K562 (cell line): ENCODE data around the gene DUSP16. TPM values are rescaled to one million over a fixed set of nuclear protein-coding genes. Genes with fewer than 3 reads are reported as not detected.

ENCODE experiments used
- ARID1B ChIP-seq: fragments of 450-650 bp; IDR thresholded peaks from 2 replicates; pipeline ENCODE4 v1.6.1; 2016; ENCODE audit warnings: antibody characterized with exemption, mild to moderate bottlenecking, inconsistent platforms
- DPF2 ChIP-seq: fragments of 450-650 bp; IDR thresholded peaks from 2 replicates; pipeline ENCODE4 v1.6.1; 2016
- HMBOX1 ChIP-seq: sonication (generic); IDR thresholded peaks from 2 replicates; pipeline ENCODE4 v1.6.1; 2016
- MEIS2 ChIP-seq: fragments of 450-650 bp; IDR thresholded peaks from 2 replicates; pipeline ENCODE4 v1.6.1; 2014; ENCODE audit warnings: mild to moderate bottlenecking; ENCODE audit not compliant: partially characterized antibody
- NCOA6 ChIP-seq: fragments of 450-650 bp; IDR thresholded peaks from 2 replicates; pipeline ENCODE4 v1.6.1; 2017; ENCODE audit warnings: mild to moderate bottlenecking
- PKNOX1 ChIP-seq: fragments of 450-650 bp; IDR thresholded peaks from 2 replicates; pipeline ENCODE4 v1.6.1; 2016
- SMARCC2 ChIP-seq: fragments of 450-650 bp; IDR thresholded peaks from 2 replicates; pipeline ENCODE4 v1.6.1; 2017; ENCODE audit warnings: antibody characterized with exemption, moderate library complexity, mild to moderate bottlenecking, low read depth
- SRF ChIP-seq, 2 experiments: fragments of 250-450, 450-650 bp in 1 of 2; sonication (Bioruptor Pico) in 1 of 2; sonication (generic) in 1 of 2; formaldehyde crosslinking; IDR thresholded peaks; 2 replicates each; pipeline versions ENCODE4 v1.5.0 to v1.5.1; 2020 to 2022; ENCODE audit warnings: mild to moderate bottlenecking in 1 of 2, missing genetic modification reagents in 1 of 2
- ZNF780A ChIP-seq: fragments of 250-450 bp; sonication (Bioruptor Pico); IDR thresholded peaks from 2 replicates; pipeline ENCODE4 v1.5.0; 2021; ENCODE audit warnings: mild to moderate bottlenecking
- polyA plus RNA-seq, 8 experiments: library from polyadenylated mRNA; depleted of rRNA in 4 of 8; stranded (reverse) in 5 of 8; unstranded in 3 of 8; fragments of >200 nt; fragmentation: Nextera tagmentation in 2 of 8; fragmentation: Illumina TruSeq in 1 of 8; extraction: Ambion mirVana in 2 of 8; extraction: Trizol in 1 of 8; gene quantifications; 2 replicates each; pipeline versions ENCODE4 v1.2.1 to v1.2.3, GENCODE V29; 2011 to 2014; ENCODE audit warnings: inconsistent platforms in 1 of 8, missing spikeins in 1 of 8
- total RNA-seq, 7 experiments: library from RNA; depleted of rRNA in 6 of 7; stranded (reverse); fragments of >200 nt in 6 of 7; fragmentation: Illumina TruSeq in 2 of 7; extraction: Trizol in 2 of 7; gene quantifications; 2 replicates each; pipeline versions ENCODE4 v1.2.1 to v1.2.3, GENCODE V29; 2011 to 2021; ENCODE audit warnings: low replicate concordance in 1 of 7
- TF ChIP-seq, protein P1 (sequence below): sonication (generic); formaldehyde crosslinking; IDR thresholded peaks from 2 replicates; pipeline ENCODE4 v1.8.0; 2023; ENCODE audit warnings: mild to moderate bottlenecking, missing genetic modification reagents
- TF ChIP-seq, protein P2 (sequence below), 2 experiments: fragments of 450-650 bp; formaldehyde crosslinking in 1 of 2; IDR thresholded peaks; 2 replicates each; pipeline versions ENCODE4 v1.4.0 to v1.6.1; 2014 to 2020; ENCODE audit warnings: mild to moderate bottlenecking in 2 of 2, borderline replicate concordance in 1 of 2, low read depth in 1 of 2
- TF ChIP-seq, protein P3 (sequence below): fragments of 450-650 bp; IDR thresholded peaks from 2 replicates; pipeline ENCODE4 v1.6.1; 2018; ENCODE audit not compliant: partially characterized antibody

Gene DUSP16
- total and polyA plus RNA-seq, 9 of the 15 experiments (the other 6 are each of a cell fraction or from before 2014, with no cell fraction given), result 0.70 to 12.3 (median 5.7) TPM

GRCh38 chr12:12441843-12442461 lies 120.7 kb downstream of the DUSP16 start (continued):
- TF ChIP-seq SRF (CRISPR knock-in tag; IDR thresholded peaks at IDR 0.05) (no peak), SMARCC2 (peak; percentile 26; the same call in 1 of the 2 replicates), MEIS2 (peak; percentile 70), ZNF780A (no peak), PKNOX1 (peak; percentile 60), HMBOX1 (peak; percentile 83; the same call in 1 of the 2 replicates), DPF2 (peak; percentile 81), NCOA6 (no peak), ARID1B (peak; percentile 82)
- TF ChIP-seq, protein P1, sequence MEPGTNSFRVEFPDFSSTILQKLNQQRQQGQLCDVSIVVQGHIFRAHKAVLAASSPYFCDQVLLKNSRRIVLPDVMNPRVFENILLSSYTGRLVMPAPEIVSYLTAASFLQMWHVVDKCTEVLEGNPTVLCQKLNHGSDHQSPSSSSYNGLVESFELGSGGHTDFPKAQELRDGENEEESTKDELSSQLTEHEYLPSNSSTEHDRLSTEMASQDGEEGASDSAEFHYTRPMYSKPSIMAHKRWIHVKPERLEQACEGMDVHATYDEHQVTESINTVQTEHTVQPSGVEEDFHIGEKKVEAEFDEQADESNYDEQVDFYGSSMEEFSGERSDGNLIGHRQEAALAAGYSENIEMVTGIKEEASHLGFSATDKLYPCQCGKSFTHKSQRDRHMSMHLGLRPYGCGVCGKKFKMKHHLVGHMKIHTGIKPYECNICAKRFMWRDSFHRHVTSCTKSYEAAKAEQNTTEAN, result no peak
- TF ChIP-seq, protein P2, sequence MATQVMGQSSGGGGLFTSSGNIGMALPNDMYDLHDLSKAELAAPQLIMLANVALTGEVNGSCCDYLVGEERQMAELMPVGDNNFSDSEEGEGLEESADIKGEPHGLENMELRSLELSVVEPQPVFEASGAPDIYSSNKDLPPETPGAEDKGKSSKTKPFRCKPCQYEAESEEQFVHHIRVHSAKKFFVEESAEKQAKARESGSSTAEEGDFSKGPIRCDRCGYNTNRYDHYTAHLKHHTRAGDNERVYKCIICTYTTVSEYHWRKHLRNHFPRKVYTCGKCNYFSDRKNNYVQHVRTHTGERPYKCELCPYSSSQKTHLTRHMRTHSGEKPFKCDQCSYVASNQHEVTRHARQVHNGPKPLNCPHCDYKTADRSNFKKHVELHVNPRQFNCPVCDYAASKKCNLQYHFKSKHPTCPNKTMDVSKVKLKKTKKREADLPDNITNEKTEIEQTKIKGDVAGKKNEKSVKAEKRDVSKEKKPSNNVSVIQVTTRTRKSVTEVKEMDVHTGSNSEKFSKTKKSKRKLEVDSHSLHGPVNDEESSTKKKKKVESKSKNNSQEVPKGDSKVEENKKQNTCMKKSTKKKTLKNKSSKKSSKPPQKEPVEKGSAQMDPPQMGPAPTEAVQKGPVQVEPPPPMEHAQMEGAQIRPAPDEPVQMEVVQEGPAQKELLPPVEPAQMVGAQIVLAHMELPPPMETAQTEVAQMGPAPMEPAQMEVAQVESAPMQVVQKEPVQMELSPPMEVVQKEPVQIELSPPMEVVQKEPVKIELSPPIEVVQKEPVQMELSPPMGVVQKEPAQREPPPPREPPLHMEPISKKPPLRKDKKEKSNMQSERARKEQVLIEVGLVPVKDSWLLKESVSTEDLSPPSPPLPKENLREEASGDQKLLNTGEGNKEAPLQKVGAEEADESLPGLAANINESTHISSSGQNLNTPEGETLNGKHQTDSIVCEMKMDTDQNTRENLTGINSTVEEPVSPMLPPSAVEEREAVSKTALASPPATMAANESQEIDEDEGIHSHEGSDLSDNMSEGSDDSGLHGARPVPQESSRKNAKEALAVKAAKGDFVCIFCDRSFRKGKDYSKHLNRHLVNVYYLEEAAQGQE (IDR thresholded peaks at IDR 0.05; ENCODE audit: borderline replicate concordance), result peak; percentile 73
- TF ChIP-seq, protein P2 (CRISPR knock-in tag; IDR thresholded peaks at IDR 0.05; ENCODE audit: low read depth), result no peak
- TF ChIP-seq, protein P3, sequence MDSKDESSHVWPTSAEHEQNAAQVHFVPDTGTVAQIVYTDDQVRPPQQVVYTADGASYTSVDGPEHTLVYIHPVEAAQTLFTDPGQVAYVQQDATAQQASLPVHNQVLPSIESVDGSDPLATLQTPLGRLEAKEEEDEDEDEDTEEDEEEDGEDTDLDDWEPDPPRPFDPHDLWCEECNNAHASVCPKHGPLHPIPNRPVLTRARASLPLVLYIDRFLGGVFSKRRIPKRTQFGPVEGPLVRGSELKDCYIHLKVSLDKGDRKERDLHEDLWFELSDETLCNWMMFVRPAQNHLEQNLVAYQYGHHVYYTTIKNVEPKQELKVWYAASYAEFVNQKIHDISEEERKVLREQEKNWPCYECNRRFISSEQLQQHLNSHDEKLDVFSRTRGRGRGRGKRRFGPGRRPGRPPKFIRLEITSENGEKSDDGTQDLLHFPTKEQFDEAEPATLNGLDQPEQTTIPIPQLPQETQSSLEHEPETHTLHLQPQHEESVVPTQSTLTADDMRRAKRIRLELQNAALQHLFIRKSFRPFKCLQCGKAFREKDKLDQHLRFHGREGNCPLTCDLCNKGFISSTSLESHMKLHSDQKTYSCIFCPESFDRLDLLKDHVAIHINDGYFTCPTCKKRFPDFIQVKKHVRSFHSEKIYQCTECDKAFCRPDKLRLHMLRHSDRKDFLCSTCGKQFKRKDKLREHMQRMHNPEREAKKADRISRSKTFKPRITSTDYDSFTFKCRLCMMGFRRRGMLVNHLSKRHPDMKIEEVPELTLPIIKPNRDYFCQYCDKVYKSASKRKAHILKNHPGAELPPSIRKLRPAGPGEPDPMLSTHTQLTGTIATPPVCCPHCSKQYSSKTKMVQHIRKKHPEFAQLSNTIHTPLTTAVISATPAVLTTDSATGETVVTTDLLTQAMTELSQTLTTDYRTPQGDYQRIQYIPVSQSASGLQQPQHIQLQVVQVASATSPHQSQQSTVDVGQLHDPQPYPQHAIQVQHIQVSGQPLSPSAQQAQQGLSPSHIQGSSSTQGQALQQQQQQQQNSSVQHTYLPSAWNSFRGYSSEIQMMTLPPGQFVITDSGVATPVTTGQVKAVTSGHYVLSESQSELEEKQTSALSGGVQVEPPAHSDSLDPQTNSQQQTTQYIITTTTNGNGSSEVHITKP, result no peak
